Left renal pelvis (tissue), 4 donors: ENCODE results near the gene ACAP3. TPM values are rescaled to one million over a fixed set of nuclear protein-coding genes. Genes with fewer than 3 reads are reported as not detected.

Experiments used
- DNase-seq, 4 donors: peaks; one replicate each; pipeline ENCODE4 v3.0.0-alpha.2; 2013; ENCODE audit warnings: low read depth in 4 of 4, low spot score in 3 of 4
- polyA plus RNA-seq, 4 donors: library from polyadenylated mRNA; unstranded; fragments of 120-200 nt; gene quantifications; one replicate each; pipeline ENCODE4 v1.2.1, GENCODE V29; 2013; ENCODE audit not compliant: insufficient read length in 4 of 4

ACAP3 gene
- polyA plus RNA-seq, 4 donors: 18.3 to 44.1 (median 34.0) TPM

- DNase-seq: no peak
These were observed 33.3 kb downstream of the ACAP3 start for GRCh38 chr1:1274299-1274930.

- DNase-seq: peak; percentile 54 to 79 (median 77)
These were observed 34.0 kb downstream of the ACAP3 start, which contains the start of gene UBE2J2 for GRCh38 chr1:1273512-1274298. UBE2J2 (minus strand) TSS chr1:1273854; CDS start chr1:1267992, 5,862 bp downstream.

GRCh38 chr1:1273209-1273511 lies 34.6 kb downstream of the ACAP3 start:
- no peak for DNase-seq

GRCh38 chr1:1272341-1273208 lies 35.2 kb downstream of the ACAP3 start:
- no peak for DNase-seq

- DNase-seq: no peak
These were observed 36.9 kb downstream of the ACAP3 start for GRCh38 chr1:1270813-1271212.

- DNase-seq: no peak
These were observed 39.4 kb downstream of the ACAP3 start for GRCh38 chr1:1268284-1268682.

- DNase-seq: no peak
These were observed 40.0 kb downstream of the ACAP3 start for GRCh38 chr1:1267488-1268283.

GRCh38 chr1:1264868-1265272 lies 42.9 kb downstream of the ACAP3 start:
- no peak for DNase-seq

- DNase-seq: no peak
These were observed 43.7 kb downstream of the ACAP3 start for GRCh38 chr1:1264026-1264425.

GRCh38 chr1:1262758-1263157 lies 45.0 kb downstream of the ACAP3 start:
- no peak for DNase-seq

- no peak for DNase-seq
These were observed 45.7 kb downstream of the ACAP3 start for GRCh38 chr1:1262071-1262470.

- no peak for DNase-seq
These were observed 46.7 kb downstream of the ACAP3 start for GRCh38 chr1:1260843-1261560.

- no peak for DNase-seq
These were observed 47.7 kb downstream of the ACAP3 start for GRCh38 chr1:1259951-1260600.

- no peak for DNase-seq
These were observed 48.2 kb downstream of the ACAP3 start for GRCh38 chr1:1259540-1259939.

GRCh38 chr1:1259119-1259488 lies 48.6 kb downstream of the ACAP3 start:
- no peak for DNase-seq

- DNase-seq: no peak
These were observed 50.5 kb downstream of the ACAP3 start for GRCh38 chr1:1256956-1257871.

GRCh38 chr1:1255611-1256010 lies 52.1 kb downstream of the ACAP3 start:
- DNase-seq: no peak

GRCh38 chr1:1255078-1255477 lies 52.7 kb downstream of the ACAP3 start:
- DNase-seq: no peak

- no peak for DNase-seq
These were observed 53.1 kb downstream of the ACAP3 start for GRCh38 chr1:1254667-1254998.
